HS-5 (cell line): ENCODE measurements around the gene MAPKAP1.
"Not testable (repeated sequence)": the region's sequence is repeated elsewhere in the genome, so short reads cannot be mapped to it uniquely, and the experiment has no call there.

Experiments
- DNase-seq: peaks from one replicate; pipeline ENCODE4 v3.0.0-alpha.2; 2012; ENCODE audit warnings: low read depth

MAPKAP1 gene

DNA sequence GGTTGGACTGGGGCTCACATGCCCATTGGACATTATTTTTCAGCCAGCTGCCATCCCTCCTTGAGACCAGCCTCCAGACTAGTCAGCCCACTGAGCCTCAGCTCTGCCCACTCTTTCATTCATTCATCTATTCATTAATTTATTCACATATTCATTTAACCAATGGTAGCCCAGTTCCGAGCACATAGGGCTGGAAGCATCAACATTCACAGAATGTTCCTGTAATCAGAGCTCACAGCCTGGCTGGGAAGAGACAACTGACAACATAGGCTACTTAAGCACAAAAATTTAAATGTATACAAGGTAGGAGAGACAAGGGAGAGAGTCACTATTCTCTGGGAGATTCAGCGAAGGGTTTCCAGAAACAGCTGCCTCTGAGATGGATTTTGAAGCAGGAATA, 23.2 kb upstream of the MAPKAP1 start:
- no peak for DNase-seq

- no peak for DNase-seq
Observed at GRCh38 chr9:125726456-125727132, 19.6 kb upstream of the MAPKAP1 start.

DNA sequence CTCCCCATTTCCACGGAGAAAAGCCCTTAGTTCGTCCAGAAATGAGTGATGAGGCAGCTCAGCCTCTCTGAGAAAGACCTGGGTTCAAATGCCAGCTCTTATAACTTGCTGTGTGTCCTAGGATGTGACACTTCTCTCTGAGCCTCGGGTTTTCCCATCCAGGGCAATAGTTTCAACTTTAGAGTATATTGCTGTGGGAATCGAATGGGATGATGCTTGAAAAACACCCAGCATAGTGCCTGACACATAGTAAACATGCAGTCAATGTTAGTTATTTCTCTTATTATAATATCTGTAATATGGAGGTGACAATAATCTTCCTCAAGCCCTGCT, 430 bp upstream of the MAPKAP1 start:
- DNase-seq, result no peak

- DNase-seq, result no peak
Observed at GRCh38 chr9:125705893-125706292, 1.1 kb downstream of the MAPKAP1 start.

DNA sequence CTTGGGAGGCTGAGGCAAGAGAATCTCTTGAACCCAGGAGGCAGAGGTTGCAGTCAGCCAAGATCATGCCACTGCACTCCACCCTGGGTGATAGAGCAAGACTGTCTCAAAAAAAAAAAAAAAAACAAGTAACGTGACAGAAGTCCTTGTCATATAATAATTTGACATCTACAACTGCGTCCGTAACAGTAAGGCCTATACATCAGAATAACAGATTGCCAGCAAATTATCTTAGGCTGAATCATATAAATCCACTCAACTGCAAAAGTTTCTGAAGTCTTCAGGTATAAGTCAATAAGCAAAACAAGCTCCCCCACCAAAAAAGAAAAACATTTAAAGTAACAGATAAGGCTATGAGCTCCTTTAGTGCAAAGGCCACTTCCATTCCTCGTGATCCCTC, 3.3 kb downstream of the MAPKAP1 start:
- no peak for DNase-seq

GRCh38 chr9:125701351-125701750, 5.7 kb downstream of the MAPKAP1 start:
- peak; percentile 86 for DNase-seq

- DNase-seq, result peak; percentile 50
Observed at GRCh38 chr9:125700791-125701190, 6.2 kb downstream of the MAPKAP1 start.

GRCh38 chr9:125699870-125700269, 7.1 kb downstream of the MAPKAP1 start:
- DNase-seq, result no peak

DNA sequence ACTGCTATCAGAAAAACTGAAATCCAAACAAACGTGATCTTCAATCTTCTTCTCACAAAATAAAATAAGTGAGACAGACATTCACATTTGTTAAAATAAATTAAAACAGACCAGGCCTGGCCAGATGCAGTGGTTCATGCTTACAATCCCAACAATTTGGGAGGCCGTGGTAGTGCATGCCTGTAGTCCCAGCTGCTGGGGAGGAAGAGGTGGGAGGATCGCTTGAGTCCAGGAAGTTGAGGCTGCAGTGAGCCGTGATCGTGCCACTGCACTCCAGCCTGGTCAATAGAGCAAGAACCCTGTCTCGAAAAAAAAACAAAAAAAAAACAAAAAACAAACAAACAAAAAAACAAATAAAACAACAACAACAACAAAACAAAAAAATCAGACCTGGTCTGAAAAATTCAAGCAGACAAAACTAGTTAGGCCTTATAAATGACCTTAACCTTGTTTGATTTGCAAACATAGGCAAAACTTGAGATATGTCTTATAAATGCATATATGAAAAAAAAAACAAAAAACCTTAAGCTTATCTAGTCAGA, 10.8 kb downstream of the MAPKAP1 start:
- no peak for DNase-seq

DNA sequence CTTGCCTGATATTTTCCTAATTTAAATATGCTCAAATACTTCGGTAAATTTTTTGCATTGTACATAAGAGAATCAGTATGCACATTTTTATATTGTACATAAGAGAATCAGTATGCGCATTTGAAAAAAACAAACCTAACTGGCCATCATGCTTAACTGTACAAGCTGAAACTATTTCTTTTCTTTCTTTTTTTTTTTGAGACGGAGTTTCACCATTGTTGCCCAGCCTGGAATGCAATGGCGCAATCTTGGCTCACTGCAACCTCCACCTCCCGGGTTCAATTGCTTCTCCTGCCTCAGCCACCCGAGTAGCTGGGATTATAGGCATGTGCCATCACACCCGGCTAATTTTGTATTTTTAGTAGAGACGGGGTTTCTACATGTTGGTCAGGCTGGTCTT, 11.5 kb downstream of the MAPKAP1 start:
- DNase-seq, result not testable (repeated sequence)

DNA sequence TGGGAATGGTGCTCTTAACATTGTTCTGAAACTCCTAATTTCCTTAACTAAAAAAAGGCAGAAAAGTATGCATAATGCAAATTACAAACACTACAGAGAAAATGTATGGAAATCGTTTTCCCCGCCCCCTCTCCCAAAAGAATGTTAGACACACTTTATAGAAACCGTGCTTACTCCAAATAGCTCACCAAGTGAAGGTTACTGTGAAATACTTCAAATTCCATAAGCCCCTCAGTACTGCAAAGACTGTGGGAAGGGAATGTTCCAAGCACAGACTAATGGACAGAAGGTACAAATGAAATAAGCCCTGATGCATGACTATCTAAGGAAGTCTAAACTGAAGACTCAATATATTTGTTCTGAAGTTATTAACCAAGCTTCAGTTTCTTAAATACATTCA, 12.5 kb downstream of the MAPKAP1 start:
- DNase-seq, result no peak

DNA sequence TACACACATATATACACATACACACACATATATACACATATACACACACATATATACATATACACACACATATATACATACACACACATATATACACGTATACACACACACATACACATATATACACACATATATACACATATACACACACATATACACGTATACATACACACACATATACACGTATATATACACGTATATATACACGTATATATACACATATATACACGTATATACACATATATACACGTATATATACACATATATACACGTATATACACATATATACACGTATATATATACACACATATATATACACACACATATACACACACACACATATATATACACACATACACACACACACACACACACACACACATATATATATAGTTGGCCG, 13.5 kb downstream of the MAPKAP1 start:
- not testable (repeated sequence) for DNase-seq

DNA sequence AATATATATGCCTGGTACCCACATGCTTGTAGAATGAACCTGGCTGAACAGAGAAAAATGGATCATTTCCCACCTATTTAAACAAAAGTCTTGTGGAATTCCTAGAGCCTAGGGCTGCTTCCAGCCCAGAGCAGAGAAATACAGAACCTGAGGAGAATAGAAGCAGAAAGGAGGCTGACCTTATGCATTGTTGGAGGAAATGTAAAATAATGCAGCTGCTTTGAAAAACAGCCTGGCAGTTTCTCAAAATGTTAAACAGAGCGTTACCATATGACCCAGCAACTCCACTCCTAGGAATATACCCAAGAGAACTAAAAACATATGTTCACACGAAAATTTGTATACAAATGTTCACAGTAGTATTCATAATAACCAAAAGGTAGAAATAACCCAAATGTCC, 15.1 kb downstream of the MAPKAP1 start:
- DNase-seq, result no peak

DNA sequence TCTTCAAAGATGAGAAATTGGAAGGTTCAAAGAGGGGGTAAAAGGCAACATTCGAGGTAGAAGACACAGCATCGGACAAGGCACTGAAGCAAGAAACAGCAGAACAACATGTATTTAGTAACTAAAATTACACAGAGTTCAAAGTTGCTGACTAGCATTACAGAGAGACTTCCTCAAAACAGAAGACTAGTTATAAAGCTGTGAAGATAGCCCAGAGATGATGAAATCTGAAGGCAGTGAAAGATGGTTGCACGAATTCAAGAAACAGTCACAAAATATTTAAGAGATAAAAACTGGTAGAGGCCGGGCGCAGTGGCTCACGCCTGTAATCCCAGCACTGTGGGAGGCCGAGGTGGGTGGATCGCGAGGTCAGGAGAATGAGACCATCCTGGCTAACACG, 16.3 kb downstream of the MAPKAP1 start:
- DNase-seq, result no peak

DNA sequence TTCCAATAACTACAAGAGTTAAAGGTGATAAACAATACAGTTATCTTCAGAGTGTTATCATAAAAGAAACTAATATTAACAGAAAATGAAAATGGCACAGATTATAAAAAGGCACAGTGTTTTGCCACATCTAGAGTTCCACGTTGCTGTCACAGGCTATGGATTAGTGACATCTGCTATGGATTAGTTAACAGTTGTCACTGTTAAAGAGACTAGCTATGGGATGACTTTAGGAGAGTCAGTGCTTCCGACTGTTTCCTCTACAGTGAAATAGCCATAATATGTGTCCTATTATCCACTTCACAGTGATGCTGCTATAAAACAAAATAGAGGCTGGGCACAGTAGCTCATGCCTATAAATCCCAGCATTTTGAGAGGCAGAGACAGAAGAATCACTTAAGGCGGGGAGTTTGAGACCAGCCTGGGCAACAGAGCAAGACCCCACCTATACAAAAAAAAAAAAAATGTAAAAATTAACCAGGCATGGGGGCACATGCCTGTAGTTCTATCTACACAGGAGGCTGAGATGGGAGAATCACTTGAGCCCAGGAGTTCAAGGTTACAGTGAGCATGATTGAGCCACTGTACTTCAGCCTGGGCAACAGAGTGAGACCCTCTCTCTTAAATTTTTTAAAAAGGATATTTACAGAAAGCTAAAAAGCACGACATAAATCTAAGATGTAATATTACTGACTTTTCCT, 19.7 kb downstream of the MAPKAP1 start:
- DNase-seq, result no peak

DNA sequence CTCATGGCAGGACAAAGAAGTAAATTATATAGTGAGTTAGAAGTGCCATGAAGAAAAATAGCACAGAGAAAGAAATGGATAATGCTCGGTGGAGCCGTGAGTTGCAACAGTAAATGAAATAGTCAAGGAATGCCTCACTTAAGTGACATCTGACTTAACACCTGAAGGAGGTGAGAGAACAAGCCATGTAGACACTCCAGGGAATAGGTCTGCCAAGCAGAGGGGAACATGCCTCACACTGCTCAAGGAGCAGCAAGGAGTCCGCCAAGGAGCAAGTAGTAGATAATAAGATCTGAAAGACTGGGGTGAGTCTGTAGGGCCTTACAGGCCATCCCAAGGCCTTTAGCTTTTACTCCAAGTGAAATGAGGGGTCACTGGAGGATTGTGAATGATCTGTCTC, 21.8 kb downstream of the MAPKAP1 start:
- DNase-seq, result no peak

GRCh38 chr9:125683486-125683885, 23.5 kb downstream of the MAPKAP1 start:
- DNase-seq, result peak; percentile 95

DNA sequence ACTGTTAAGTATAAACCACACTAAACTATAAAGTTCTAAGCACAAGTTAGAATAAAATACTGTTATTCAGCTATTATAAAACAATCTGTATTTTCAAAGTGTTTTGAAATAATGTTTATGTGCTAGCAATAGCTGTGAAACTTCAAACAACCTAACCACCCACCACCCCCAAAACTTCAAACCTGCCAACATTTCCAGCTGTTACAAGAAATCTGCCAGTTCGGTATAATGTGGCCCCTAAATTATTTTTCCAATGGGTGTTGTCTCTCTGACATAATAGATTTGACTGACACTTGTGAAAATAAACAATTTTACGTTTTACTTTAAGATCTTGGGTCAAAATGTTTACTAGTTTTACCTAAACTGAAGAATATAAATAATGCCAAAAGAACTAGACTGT, 24.7 kb downstream of the MAPKAP1 start:
- DNase-seq, result no peak

GRCh38 chr9:125681657-125682056, 25.4 kb downstream of the MAPKAP1 start:
- no peak for DNase-seq

- no peak for DNase-seq
Observed at GRCh38 chr9:125681086-125681622, 25.9 kb downstream of the MAPKAP1 start.

DNA sequence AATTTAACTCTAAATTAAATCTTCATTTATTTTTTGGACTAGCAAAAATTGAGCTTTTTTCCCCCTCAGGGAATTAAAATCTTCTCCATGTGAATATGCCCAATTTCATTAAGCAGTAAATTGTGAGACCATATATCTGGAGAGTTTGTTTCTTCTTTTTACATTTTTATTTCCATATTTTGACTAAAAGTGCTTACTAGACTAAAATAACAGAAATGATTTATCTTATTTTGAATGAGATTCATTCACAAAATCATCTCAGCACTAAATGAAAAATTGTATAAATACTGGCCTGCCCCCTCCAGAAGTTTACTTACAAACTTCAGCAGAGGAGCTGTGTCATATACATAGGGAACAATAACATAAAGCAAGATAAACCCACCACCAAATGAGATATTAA, 26.6 kb downstream of the MAPKAP1 start:
- no peak for DNase-seq

DNA sequence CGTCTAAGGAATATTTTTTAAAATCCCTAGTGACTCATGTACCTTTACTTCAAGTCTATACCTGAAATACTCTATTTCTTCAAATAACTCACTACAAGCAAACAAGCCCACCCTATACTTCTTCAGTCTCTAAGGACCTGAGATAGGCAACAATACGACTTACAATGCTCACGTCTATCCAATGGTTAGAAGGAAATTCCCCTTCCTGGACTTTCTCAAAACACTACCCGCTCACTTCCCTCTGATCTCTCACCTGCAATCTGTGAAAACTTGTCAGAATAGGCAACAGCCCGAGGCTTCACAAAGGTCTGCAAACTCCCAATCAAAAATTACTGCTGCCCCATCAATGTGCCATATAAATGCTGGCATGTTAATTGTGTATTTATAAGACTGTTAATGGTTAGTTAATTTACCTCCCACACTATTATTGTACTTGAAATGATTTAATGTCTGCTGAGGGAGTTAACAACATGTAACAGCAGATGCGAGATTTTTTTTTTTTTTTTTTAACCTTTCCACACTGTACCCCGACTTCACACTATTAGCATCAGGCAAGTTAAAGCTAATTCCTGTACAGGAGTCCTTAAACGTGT, 27.3 kb downstream of the MAPKAP1 start:
- DNase-seq, result no peak
